Measurements from ENCODE around the gene DNMBP. TPM values are rescaled to one million over a fixed set of nuclear protein-coding genes. Genes with fewer than 3 reads are reported as not detected.
"Not testable (repeated sequence)": the region's sequence is repeated elsewhere in the genome, so short reads cannot be mapped to it uniquely, and the experiment has no call there.

Gene DNMBP
- total and polyA plus RNA-seq, 4 experiments from 2014 or later, result 1.4 to 4.0 (median 3.8) TPM; not detected in 1

- Histone ChIP-seq H3K36me3 (ENCODE audit: insufficient read depth, low read length) (no peaks in the 10 kb centered on the region), H3K4me3 (ENCODE audit: low read length in 2 of 2) (no peak overlapping the region), H3K4me1 (ENCODE audit: insufficient read depth, low read length) (peaks cover 10% of the 10 kb centered on the region), H3K27me3 (ENCODE audit: insufficient read depth, low read length) (no peaks in the 10 kb centered on the region), H3K9me3 (ENCODE audit: control insufficient read depth in 1 of 2, low read length in 2 of 2) (no peaks in the 10 kb centered on the region), H3K27ac (ENCODE audit: low read depth, low read length) (no peak overlapping the region)
- CTCF ChIA-PET (ENCODE audit: partially characterized antibody), result interaction anchor here (1.6 kb wide), 1 partner anchor 169 kb away, joined by 4 read pairs; no protein-coding TSS in a partner anchor
- H3K4me3 Mint-ChIP-seq, result peak overlapping the region in 1 of 8 donors; percentile 14
- peaks cover 0 to 2% of the 10 kb centered on the region in 2 donors for H3K27me3 Mint-ChIP-seq
- peaks cover 0 to 2% of the 10 kb centered on the region in 2 donors for H3K36me3 Mint-ChIP-seq
- intact Hi-C loops (cut with micrococcal nuclease), result no loop called here
- no peaks in the 10 kb centered on the region for H3K9me3 Mint-ChIP-seq
- peaks cover 7 to 24% (median 16%) of the 10 kb centered on the region in 4 donors for H3K4me1 Mint-ChIP-seq
- no peak for DNase-seq
- H3K27ac Mint-ChIP-seq, result no peak overlapping the region
- POLR2A ChIA-PET (ENCODE audit: partially characterized antibody), result no interaction called here
Observed at GRCh38 chr10:100014071-100014762, 4.5 kb upstream of the DNMBP start.

DNA sequence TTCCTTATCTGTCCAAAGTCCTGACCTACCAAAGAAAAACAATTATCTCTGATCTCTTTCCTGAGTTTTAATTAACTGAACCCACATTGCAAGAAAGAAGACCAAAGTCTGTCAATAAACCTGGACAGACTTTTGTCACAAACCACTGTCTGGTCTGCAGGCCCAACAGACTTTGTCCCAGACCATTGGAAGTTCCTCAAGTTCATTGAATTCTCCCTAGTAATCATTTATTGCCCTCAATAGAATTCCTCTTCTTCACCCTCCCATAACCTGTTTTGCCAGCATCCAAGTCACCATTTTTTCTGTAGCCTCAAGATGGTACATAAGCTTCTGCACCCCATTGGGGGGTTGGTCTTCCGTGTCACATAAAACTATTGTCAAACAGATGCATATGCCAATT is 3.9 kb upstream of the DNMBP start:
- Histone ChIP-seq H3K4me1 (ENCODE audit: insufficient read depth, low read length) (peaks cover 15% of the 10 kb centered on the region), H3K9me3 (ENCODE audit: control insufficient read depth in 1 of 2, low read length in 2 of 2) (no peaks in the 10 kb centered on the region), H3K36me3 (ENCODE audit: insufficient read depth, low read length) (no peaks in the 10 kb centered on the region), H3K27ac (ENCODE audit: low read depth, low read length) (no peak overlapping the region), H3K27me3 (ENCODE audit: insufficient read depth, low read length) (no peaks in the 10 kb centered on the region), H3K4me3 (ENCODE audit: low read length in 2 of 2) (no peak overlapping the region)
- H3K4me1 Mint-ChIP-seq, result peaks cover 13 to 30% (median 21%) of the 10 kb centered on the region in 4 donors
- no peak for DNase-seq
- POLR2A ChIA-PET (ENCODE audit: partially characterized antibody), result no interaction called here
- H3K27ac Mint-ChIP-seq, result peak overlapping the region in 2 of 7 donors; percentile 2 to 25
- intact Hi-C loops (cut with micrococcal nuclease), result no loop called here
- CTCF ChIA-PET (ENCODE audit: partially characterized antibody), result interaction anchor here (1.3 to 1.6 kb wide), 2 partner anchors 7 to 168 kb away, joined by 3 to 4 read pairs; no protein-coding TSS in a partner anchor
- H3K27me3 Mint-ChIP-seq, result peaks cover 0 to 2% of the 10 kb centered on the region in 2 donors
- H3K4me3 Mint-ChIP-seq, result no peak overlapping the region
- peaks cover 0 to 2% of the 10 kb centered on the region in 2 donors for H3K36me3 Mint-ChIP-seq
- no peaks in the 10 kb centered on the region for H3K9me3 Mint-ChIP-seq

- H3K27ac Mint-ChIP-seq; H3K4me3 Mint-ChIP-seq; intact Hi-C loops (cut with micrococcal nuclease): not testable (repeated sequence)
Observed at GRCh38 chr10:100011906-100012305, 2.2 kb upstream of the DNMBP start.

GRCh38 chr10:100009283-100009792 is 409 bp downstream of the DNMBP start:
- Mint-ChIP-seq H3K27ac (peak overlapping the region in 4 of 7 donors; percentile 33 to 81 (median 58)), H3K4me3 (peak overlapping the region; percentile 80 to 88 (median 84)), H3K4me1 (peaks cover 22 to 48% (median 31%) of the 10 kb centered on the region in 4 donors), H3K27me3 (peaks cover 0 to 3% of the 10 kb centered on the region in 2 donors), H3K36me3 (peaks cover 0 to 2% of the 10 kb centered on the region in 2 donors), H3K9me3 (no peaks in the 10 kb centered on the region)
- DNase-seq, result peak in 2 of 5 donors; percentile 3 to 40
- Histone ChIP-seq H3K27me3 (ENCODE audit: insufficient read depth, low read length) (no peaks in the 10 kb centered on the region), H3K9me3 (ENCODE audit: control insufficient read depth in 1 of 2, low read length in 2 of 2) (no peaks in the 10 kb centered on the region), H3K4me1 (ENCODE audit: insufficient read depth, low read length) (peaks cover 19% of the 10 kb centered on the region), H3K36me3 (ENCODE audit: insufficient read depth, low read length) (no peaks in the 10 kb centered on the region), H3K27ac (ENCODE audit: low read depth, low read length) (no peak overlapping the region), H3K4me3 (ENCODE audit: low read length in 2 of 2) (peak overlapping the region; percentile 61 to 89)
- ChIA-PET CTCF (ENCODE audit: partially characterized antibody) (interaction anchor here (0.7 to 7.9 kb wide), 13 partner anchors 9 to 164 kb away, joined by 3 to 62 read pairs (median 4); no protein-coding TSS in a partner anchor), POLR2A (ENCODE audit: partially characterized antibody) (interaction anchor here (1.5 to 2.0 kb wide), 2 partner anchors 163 to 277 kb away, joined by 5 to 9 read pairs; partner anchors contain the start of genes COX15 and CUTC)
- intact Hi-C loops (cut with micrococcal nuclease), result loop anchor here (1.0 to 5.0 kb wide), 3 partner anchors 37 to 389 kb away; partner anchors contain the start of genes COX15, CUTC and SLC25A28

More at GRCh38 chr10:100011906-100012305, 2.2 kb upstream of the DNMBP start:
- POLR2A ChIA-PET (ENCODE audit: partially characterized antibody); H3K27ac ChIP-seq (ENCODE audit: low read depth, low read length); H3K36me3 ChIP-seq (ENCODE audit: insufficient read depth, low read length); H3K27me3 ChIP-seq (ENCODE audit: insufficient read depth, low read length); H3K9me3 Mint-ChIP-seq; H3K36me3 Mint-ChIP-seq; H3K4me3 ChIP-seq (ENCODE audit: low read length in 2 of 2); H3K27me3 Mint-ChIP-seq; DNase-seq; H3K9me3 ChIP-seq (ENCODE audit: control insufficient read depth in 1 of 2, low read length in 2 of 2): not testable (repeated sequence)
- H3K4me1 Mint-ChIP-seq, result peaks cover 17 to 40% (median 30%) of the 10 kb centered on the region in 4 donors
- H3K4me1 ChIP-seq (ENCODE audit: insufficient read depth, low read length), result peaks cover 19% of the 10 kb centered on the region
- CTCF ChIA-PET (ENCODE audit: partially characterized antibody), result interaction anchor here (1.3 to 7.9 kb wide), 2 partner anchors 11 to 167 kb away, joined by 3 to 62 read pairs; no protein-coding TSS in a partner anchor

DNA sequence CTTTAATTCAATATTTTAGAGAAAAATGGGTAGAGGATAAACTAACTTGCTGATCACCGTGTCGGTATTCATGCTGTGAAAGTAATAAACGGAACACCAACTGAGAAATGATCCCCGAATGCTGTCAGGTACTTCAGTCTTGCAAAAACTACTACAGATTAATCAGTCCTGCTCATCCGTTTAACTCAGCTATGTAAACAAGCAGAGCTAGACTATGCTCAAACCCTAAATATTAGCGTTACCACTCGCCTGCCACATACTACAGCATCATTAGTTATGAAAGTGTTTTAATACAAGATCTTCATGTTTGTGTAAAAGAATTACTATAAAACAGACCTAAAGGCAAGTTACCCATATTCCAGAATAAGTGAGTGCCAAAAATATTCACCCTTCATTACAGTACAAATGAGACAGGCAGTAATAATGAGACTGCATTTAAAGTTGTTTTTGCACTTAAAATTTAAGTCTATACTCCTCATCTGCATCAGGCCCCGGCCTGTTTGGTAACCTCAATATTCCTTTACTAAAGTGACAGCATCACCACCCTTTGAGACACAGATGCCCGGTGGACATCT is 952 bp downstream of the DNMBP start:
- Mint-ChIP-seq H3K36me3 (peaks cover 0 to 2% of the 10 kb centered on the region in 2 donors), H3K4me3 (peak overlapping the region; percentile 80 to 88 (median 84)), H3K9me3 (no peaks in the 10 kb centered on the region), H3K27ac (peak overlapping the region in 3 of 7 donors; percentile 33 to 81 (median 72)), H3K27me3 (peaks cover 0 to 3% of the 10 kb centered on the region in 2 donors), H3K4me1 (peaks cover 19 to 45% (median 27%) of the 10 kb centered on the region in 4 donors)
- Histone ChIP-seq H3K27me3 (ENCODE audit: insufficient read depth, low read length) (no peaks in the 10 kb centered on the region), H3K27ac (ENCODE audit: low read depth, low read length) (no peak overlapping the region), H3K9me3 (ENCODE audit: control insufficient read depth in 1 of 2, low read length in 2 of 2) (no peaks in the 10 kb centered on the region), H3K4me3 (ENCODE audit: low read length in 2 of 2) (peak overlapping the region; percentile 61 to 89), H3K4me1 (ENCODE audit: insufficient read depth, low read length) (peaks cover 19% of the 10 kb centered on the region), H3K36me3 (ENCODE audit: insufficient read depth, low read length) (no peaks in the 10 kb centered on the region)
- intact Hi-C loops (cut with micrococcal nuclease), result loop anchor here (1.0 to 5.0 kb wide), 3 partner anchors 38 to 388 kb away; partner anchors contain the start of genes COX15, CUTC and SLC25A28
- ChIA-PET CTCF (ENCODE audit: partially characterized antibody) (interaction anchor here (0.7 to 7.9 kb wide), 14 partner anchors 8 to 163 kb away, joined by 3 to 62 read pairs (median 4); no protein-coding TSS in a partner anchor), POLR2A (ENCODE audit: partially characterized antibody) (interaction anchor here (1.5 to 2.0 kb wide), 2 partner anchors 163 to 276 kb away, joined by 5 to 9 read pairs; partner anchors contain the start of genes COX15 and CUTC)
- DNase-seq, result no peak

DNA sequence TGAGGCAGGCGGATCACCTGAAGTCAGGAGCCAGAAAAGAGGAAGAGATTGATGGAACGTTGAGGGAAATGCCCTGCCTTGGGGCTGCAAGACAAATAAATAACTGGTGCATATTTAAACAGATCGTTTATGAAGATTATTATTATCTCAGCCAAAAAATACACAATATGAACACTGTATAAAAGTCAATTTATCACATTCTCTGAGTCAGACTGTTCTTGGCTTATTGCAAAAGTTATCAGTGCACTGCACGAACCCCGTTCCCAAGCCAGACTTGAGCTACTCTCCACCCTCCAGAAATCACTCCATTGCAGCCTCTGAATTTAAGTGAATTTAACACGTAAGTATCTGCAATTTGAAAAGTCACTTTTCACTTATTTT is 1.6 kb downstream of the DNMBP start:
- Histone ChIP-seq H3K4me1 (ENCODE audit: insufficient read depth, low read length) (peaks cover 19% of the 10 kb centered on the region), H3K4me3 (ENCODE audit: low read length in 2 of 2) (no peak overlapping the region), H3K27me3 (ENCODE audit: insufficient read depth, low read length) (no peaks in the 10 kb centered on the region), H3K27ac (ENCODE audit: low read depth, low read length) (no peak overlapping the region), H3K36me3 (ENCODE audit: insufficient read depth, low read length) (no peaks in the 10 kb centered on the region), H3K9me3 (ENCODE audit: control insufficient read depth in 1 of 2, low read length in 2 of 2) (no peaks in the 10 kb centered on the region)
- H3K27me3 Mint-ChIP-seq, result peaks cover 0 to 3% of the 10 kb centered on the region in 2 donors
- intact Hi-C loops (cut with micrococcal nuclease), result loop anchor here (5.0 kb wide), 1 partner anchor 276 kb away; the partner anchor contains the start of genes COX15 and CUTC
- peak overlapping the region; percentile 32 to 85 (median 78) for H3K4me3 Mint-ChIP-seq
- no peaks in the 10 kb centered on the region for H3K9me3 Mint-ChIP-seq
- peaks cover 17 to 43% (median 25%) of the 10 kb centered on the region in 4 donors for H3K4me1 Mint-ChIP-seq
- DNase-seq, result no peak
- CTCF ChIA-PET (ENCODE audit: partially characterized antibody), result interaction anchor here (0.8 to 7.9 kb wide), 7 partner anchors 8 to 163 kb away, joined by 3 to 62 read pairs (median 6); no protein-coding TSS in a partner anchor
- H3K27ac Mint-ChIP-seq, result peak overlapping the region in 3 of 7 donors; percentile 25 to 57 (median 46)
- POLR2A ChIA-PET (ENCODE audit: partially characterized antibody), result interaction anchor here (2.0 kb wide), 1 partner anchor 276 kb away, joined by 5 read pairs; the partner anchor contains the start of genes COX15 and CUTC
- peaks cover 0 to 2% of the 10 kb centered on the region in 2 donors for H3K36me3 Mint-ChIP-seq

Data from CD4-positive, alpha-beta memory T cell (primary cell).